Measurements from ENCODE around the gene SEH1L. TPM values are rescaled to one million over a fixed set of nuclear protein-coding genes. Genes with fewer than 3 reads are reported as not detected.

The SEH1L gene
- total and polyA plus RNA-seq, 2 experiments from 2014 or later: 30.2 to 49.5 TPM

DNA sequence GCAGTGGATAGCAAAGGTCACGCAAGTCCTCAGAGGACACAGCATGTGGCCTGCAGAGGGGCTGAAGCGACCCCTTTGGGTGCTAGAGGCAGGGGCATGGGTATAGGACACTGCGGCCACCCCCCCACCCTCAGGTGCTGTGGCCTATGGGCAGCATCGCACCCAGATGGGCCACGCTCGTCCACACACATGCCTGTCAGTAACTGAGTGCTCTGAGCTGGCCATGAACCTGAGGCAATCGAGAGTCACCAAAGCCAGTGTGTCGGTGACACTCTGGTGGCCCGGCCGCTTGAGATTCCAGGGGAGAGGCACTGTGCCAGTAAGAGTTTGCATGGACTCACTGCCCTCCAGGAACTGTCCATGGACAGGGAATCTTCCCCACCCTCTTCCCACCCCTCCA is 41.0 kb upstream of the SEH1L start:
- TF ChIP-seq EZH2phosphoT487 (IDR thresholded peaks at IDR 0.05; ENCODE audit: insufficient read depth, low read depth) (no peak), EZH2 (IDR thresholded peaks at IDR 0.05; ENCODE audit: insufficient read depth, poor library complexity, severe bottlenecking) (no peak)
- in situ Hi-C loops (cut with MboI): no loop called here
- Histone ChIP-seq H3K9me2 (ENCODE audit: insufficient read depth) (no peaks in the 10 kb centered on the region), H3K27ac (no peak overlapping the region), H3K36me3 (ENCODE audit: low read depth) (no peaks in the 10 kb centered on the region), H3K79me2 (ENCODE audit: insufficient read depth) (no peaks in the 10 kb centered on the region), H3K4me2 (ENCODE audit: unreplicated experiment) (no peak overlapping the region), H3F3A (ENCODE audit: insufficient read depth) (no peaks in the 10 kb centered on the region), H3K27me3 (replicated peaks; ENCODE audit: insufficient read depth) (no peaks in the 10 kb centered on the region), H3K4me1 (ENCODE audit: insufficient read depth) (no peaks in the 10 kb centered on the region), H2AFZ (no peak overlapping the region), H4K20me1 (ENCODE audit: insufficient read depth) (no peaks in the 10 kb centered on the region), H3K9ac (no peak overlapping the region), H3K4me3 (no peak overlapping the region), H3K9me3 (ENCODE audit: low read depth) (no peaks in the 10 kb centered on the region)
- 57 to 72% methylated on average over 10 of the region's 10 CpGs for WGBS, 2 experiments (ENCODE audit: low coverage in 1 of 2, low lambda C conversion rate in 2 of 2, missing lambda C conversion rate in 2 of 2)
- DNase-seq: no peak

DNA sequence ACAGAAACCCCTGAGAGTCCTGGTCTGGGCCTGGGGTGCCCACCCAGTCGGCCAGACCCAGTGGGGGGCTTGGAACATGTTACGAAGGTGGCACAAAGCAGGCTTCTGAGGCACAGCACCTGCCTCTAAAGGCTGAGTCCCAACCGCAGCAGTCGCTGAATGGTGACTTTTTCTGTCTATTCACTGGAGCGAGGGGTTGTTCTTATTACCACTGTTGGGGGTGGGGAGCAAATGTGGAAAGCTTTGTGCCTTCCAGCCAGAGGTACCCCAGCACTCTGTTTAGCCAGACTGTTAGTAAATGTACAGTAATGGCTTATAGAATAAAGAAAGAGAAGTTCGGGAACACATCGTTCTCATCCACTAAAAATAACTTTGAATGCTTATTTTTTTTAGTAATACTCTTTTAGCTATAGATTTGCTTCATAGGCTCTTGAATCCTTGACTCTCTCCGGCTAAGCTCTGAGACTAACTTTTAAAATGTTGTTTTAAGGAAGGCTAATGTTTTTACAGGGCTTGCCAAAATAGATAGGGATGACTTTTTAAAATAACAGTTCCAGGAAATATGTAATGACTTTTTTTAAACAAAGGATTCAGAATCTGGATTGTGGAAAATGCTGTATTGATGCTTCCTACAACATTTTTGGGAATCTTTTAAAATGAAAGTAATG is 40.4 kb upstream of the SEH1L start:
- Histone ChIP-seq H2AFZ (peak overlapping the region; percentile 43; the same call in 1 of the 2 replicates), H3F3A (ENCODE audit: insufficient read depth) (no peaks in the 10 kb centered on the region), H3K4me3 (no peak overlapping the region), H3K27me3 (replicated peaks; ENCODE audit: insufficient read depth) (no peaks in the 10 kb centered on the region), H3K9me2 (ENCODE audit: insufficient read depth) (no peaks in the 10 kb centered on the region), H3K9me3 (ENCODE audit: low read depth) (no peaks in the 10 kb centered on the region), H3K4me2 (ENCODE audit: unreplicated experiment) (peak overlapping the region; percentile 24), H3K27ac (no peak overlapping the region), H3K9ac (no peak overlapping the region), H3K36me3 (ENCODE audit: low read depth) (no peaks in the 10 kb centered on the region), H3K79me2 (ENCODE audit: insufficient read depth) (no peaks in the 10 kb centered on the region), H4K20me1 (ENCODE audit: insufficient read depth) (no peaks in the 10 kb centered on the region), H3K4me1 (ENCODE audit: insufficient read depth) (no peaks in the 10 kb centered on the region)
- TF ChIP-seq EZH2phosphoT487 (IDR thresholded peaks at IDR 0.05; ENCODE audit: insufficient read depth, low read depth): no peak
- no peak for TF ChIP-seq EZH2 (IDR thresholded peaks at IDR 0.05; ENCODE audit: insufficient read depth, poor library complexity, severe bottlenecking)
- 56 to 63% methylated on average over 7 to 8 of the region's 8 CpGs for WGBS, 2 experiments (ENCODE audit: low coverage in 1 of 2, low lambda C conversion rate in 2 of 2, missing lambda C conversion rate in 2 of 2)
- in situ Hi-C loops (cut with MboI): no loop called here
- DNase-seq: peak; percentile 29

DNA sequence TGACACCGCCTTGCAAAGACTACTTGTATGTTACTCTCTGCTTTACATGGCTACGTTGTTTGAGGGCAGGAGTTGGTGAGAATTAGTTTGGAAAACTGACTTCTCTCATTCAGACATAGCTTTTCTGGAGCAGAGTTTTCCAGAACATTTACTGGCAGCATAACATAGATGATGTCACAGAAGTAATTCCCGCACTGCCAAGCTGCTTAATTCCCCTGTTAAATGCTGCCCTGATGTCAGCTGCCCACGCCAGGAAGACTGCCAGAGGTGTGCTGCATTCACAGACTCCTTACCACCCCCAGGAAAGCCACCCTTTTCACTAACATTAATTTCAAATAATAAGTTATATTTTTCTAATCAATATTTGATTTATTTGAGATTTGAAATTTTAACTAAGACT is 39.1 kb upstream of the SEH1L start:
- Histone ChIP-seq H3K4me1 (ENCODE audit: insufficient read depth) (no peaks in the 10 kb centered on the region), H3K9ac (no peak overlapping the region), H3K27ac (no peak overlapping the region), H3K9me3 (ENCODE audit: low read depth) (no peaks in the 10 kb centered on the region), H4K20me1 (ENCODE audit: insufficient read depth) (no peaks in the 10 kb centered on the region), H3K27me3 (replicated peaks; ENCODE audit: insufficient read depth) (no peaks in the 10 kb centered on the region), H2AFZ (no peak overlapping the region), H3K4me2 (ENCODE audit: unreplicated experiment) (no peak overlapping the region), H3K4me3 (no peak overlapping the region), H3K9me2 (ENCODE audit: insufficient read depth) (no peaks in the 10 kb centered on the region), H3K79me2 (ENCODE audit: insufficient read depth) (no peaks in the 10 kb centered on the region), H3K36me3 (ENCODE audit: low read depth) (no peaks in the 10 kb centered on the region), H3F3A (ENCODE audit: insufficient read depth) (no peaks in the 10 kb centered on the region)
- in situ Hi-C loops (cut with MboI): no loop called here
- DNase-seq: peak; percentile 5
- 77 to 82% methylated on average over 4 of the region's 4 CpGs for WGBS, 2 experiments (ENCODE audit: low coverage in 1 of 2, low lambda C conversion rate in 2 of 2, missing lambda C conversion rate in 2 of 2)
- no peak for TF ChIP-seq EZH2 (IDR thresholded peaks at IDR 0.05; ENCODE audit: insufficient read depth, poor library complexity, severe bottlenecking)
- no peak for TF ChIP-seq EZH2phosphoT487 (IDR thresholded peaks at IDR 0.05; ENCODE audit: insufficient read depth, low read depth)

DNA sequence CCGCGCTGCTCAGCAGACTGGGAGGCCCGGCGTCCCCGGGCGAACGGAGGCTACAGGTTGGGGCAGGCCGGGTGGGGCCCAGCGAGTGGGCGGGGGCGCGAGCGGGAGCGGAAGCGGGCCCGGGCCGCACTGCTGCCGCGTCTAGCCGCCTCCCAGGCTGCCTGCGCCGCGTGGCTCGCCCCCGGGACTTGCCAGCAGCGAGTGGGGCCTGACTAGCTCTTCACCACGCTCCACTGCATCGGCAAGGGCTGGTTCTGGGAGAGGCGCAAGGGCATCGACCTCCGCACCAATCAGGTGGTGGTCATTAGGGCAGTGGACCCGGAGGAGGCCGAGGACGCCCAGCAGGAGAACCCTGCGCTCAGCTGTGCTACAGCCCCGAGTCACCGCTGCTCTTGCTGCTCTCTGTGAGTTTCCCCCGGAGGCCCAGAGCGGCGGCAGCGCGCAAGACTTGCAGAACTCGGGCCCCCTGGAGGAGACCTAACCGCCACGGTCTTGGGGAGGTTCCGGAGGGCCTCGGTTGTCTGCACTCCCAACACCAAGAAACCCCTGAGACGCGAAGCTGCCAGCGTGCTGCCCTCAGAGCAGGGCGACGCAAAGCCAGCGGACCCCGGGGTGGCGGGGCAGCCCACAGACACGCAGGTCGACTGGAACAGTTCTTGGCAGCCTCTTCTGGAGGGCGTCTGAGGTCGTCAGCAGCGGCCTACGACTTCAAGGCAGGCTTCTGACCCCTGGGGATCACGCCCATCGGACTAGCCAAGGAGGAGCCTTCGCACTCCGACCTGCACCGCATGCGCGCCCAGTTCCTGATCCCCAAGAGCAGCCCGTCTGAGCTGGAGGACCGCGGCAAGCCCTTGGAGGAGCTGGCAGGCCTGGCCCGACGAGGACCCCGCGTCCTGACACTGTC is 36.5 kb upstream of the SEH1L start:
- Histone ChIP-seq H3K9me2 (ENCODE audit: insufficient read depth) (no peaks in the 10 kb centered on the region), H3K27me3 (replicated peaks; ENCODE audit: insufficient read depth) (no peaks in the 10 kb centered on the region), H3K36me3 (ENCODE audit: low read depth) (no peaks in the 10 kb centered on the region), H3K27ac (no peak overlapping the region), H3K79me2 (ENCODE audit: insufficient read depth) (no peaks in the 10 kb centered on the region), H3F3A (ENCODE audit: insufficient read depth) (no peaks in the 10 kb centered on the region), H4K20me1 (ENCODE audit: insufficient read depth) (no peaks in the 10 kb centered on the region), H3K4me3 (peak overlapping the region; percentile 34), H3K9me3 (ENCODE audit: low read depth) (no peaks in the 10 kb centered on the region), H3K4me1 (ENCODE audit: insufficient read depth) (no peaks in the 10 kb centered on the region), H2AFZ (peak overlapping the region; percentile 70), H3K4me2 (ENCODE audit: unreplicated experiment) (peak overlapping the region; percentile 56), H3K9ac (no peak overlapping the region)
- in situ Hi-C loops (cut with MboI): no loop called here
- WGBS, 2 experiments (ENCODE audit: low coverage in 1 of 2, low lambda C conversion rate in 2 of 2, missing lambda C conversion rate in 2 of 2): 17 to 24% methylated on average over 65 to 70 of the region's 75 CpGs
- TF ChIP-seq EZH2phosphoT487 (IDR thresholded peaks at IDR 0.05; ENCODE audit: insufficient read depth, low read depth): no peak
- TF ChIP-seq EZH2 (IDR thresholded peaks at IDR 0.05; ENCODE audit: insufficient read depth, poor library complexity, severe bottlenecking): no peak
- DNase-seq: peak; percentile 32

Measured in GM23248 (cell line).